Uterus (tissue), 4 donors: Measurements from ENCODE around the gene RUNX1. TPM values are rescaled to one million over a fixed set of nuclear protein-coding genes. Genes with fewer than 3 reads are reported as not detected.

Experiments
- DNase-seq, 2 donors: peaks; one replicate each; pipeline ENCODE4 v3.0.0-alpha.2; 2019 to 2020
- H3K27ac ChIP-seq, 2 donors: fragments of 200-600 bp; sonication (generic); 1 replicate in 1 of 2; 2 replicates in 1 of 2; pipeline ENCODE4 v1.5.1; 2016 to 2018
- H3K27me3 ChIP-seq, 2 donors: fragments of 200-600 bp; sonication (generic); one replicate each; pipeline ENCODE4 v1.5.1; 2018 to 2019; ENCODE audit warnings: control low read depth in 1 of 2
- H3K36me3 ChIP-seq, 2 donors: fragments of 200-600 bp; sonication (generic); one replicate each; pipeline ENCODE4 v1.5.1; 2019; ENCODE audit warnings: control low read depth in 1 of 2
- H3K4me1 ChIP-seq, 2 donors: fragments of 200-600 bp; sonication (generic); one replicate each; pipeline ENCODE4 v1.5.1; 2018 to 2019; ENCODE audit warnings: control low read depth in 1 of 2
- H3K4me3 ChIP-seq, 2 donors: fragments of 200-600 bp; sonication (generic); 1 replicate in 1 of 2; 2 replicates in 1 of 2; pipeline ENCODE4 v1.5.1; 2018 to 2019; ENCODE audit warnings: mild to moderate bottlenecking in 1 of 2
- H3K9me3 ChIP-seq, 2 donors: fragments of 200-600 bp; sonication (generic); one replicate each; pipeline ENCODE4 v1.5.1; 2019; ENCODE audit warnings: control low read depth in 1 of 2
- POLR2A ChIP-seq, 2 donors: fragments of 450-650 bp; IDR thresholded peaks; one replicate each; pipeline ENCODE4 v1.6.1; 2016; ENCODE audit warnings: antibody characterized with exemption in 2 of 2, mild to moderate bottlenecking in 1 of 2, moderate library complexity in 1 of 2
- intact Hi-C: fragments of 100-400 bp; cut with DNase I; formaldehyde crosslinking; loops from one replicate; pipeline ENCODE4 v1.15.1; 2023; ENCODE audit warnings: low total_unique reads
- total RNA-seq, 4 donors: library from RNA; depleted of rRNA in 3 of 4; stranded (reverse); fragments of >200 nt in 3 of 4; gene quantifications; one replicate each; pipeline versions ENCODE4 v1.1.0 to v1.2.4, GENCODE V29; 2014 to 2023
- TF ChIP-seq, protein P1 (sequence below), 4 experiments: fragments of 200-600 bp in 2 of 4; fragments of 450-650 bp in 2 of 4; sonication (generic) in 2 of 4; IDR thresholded peaks; one replicate each; pipeline ENCODE4 v1.5.1; 2016 to 2019; ENCODE audit warnings: antibody characterized with exemption in 4 of 4, mild to moderate bottlenecking in 2 of 4, moderate library complexity in 1 of 4
- donor health status: DM: yes; HTN: yes; CAD: no.

RUNX1 gene
- total RNA-seq, 4 donors from 2014 or later, result under 0.01 to 13.2 (median 8.7) TPM

DNA sequence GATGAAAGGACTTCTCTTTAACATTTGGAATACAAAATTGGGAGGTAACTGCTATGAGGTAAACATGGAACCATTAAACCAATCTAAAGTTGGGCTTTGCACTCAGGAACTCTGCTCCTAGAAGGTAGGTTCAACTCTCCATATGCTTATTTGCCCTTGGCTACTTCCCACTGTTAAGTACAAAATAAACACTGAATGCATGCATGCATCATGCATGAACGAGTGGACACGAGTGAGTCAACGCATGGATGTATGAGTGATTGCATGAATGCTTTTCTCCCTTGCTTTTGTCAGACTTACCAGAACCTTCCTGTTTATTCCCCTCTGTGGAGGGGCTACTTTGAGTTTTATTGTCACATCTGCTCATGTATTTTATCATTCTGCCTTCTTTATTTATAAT is 42.4 kb upstream of the RUNX1 start:
- no peak for TF ChIP-seq POLR2A (IDR thresholded peaks at IDR 0.05)
- TF ChIP-seq, protein P1, sequence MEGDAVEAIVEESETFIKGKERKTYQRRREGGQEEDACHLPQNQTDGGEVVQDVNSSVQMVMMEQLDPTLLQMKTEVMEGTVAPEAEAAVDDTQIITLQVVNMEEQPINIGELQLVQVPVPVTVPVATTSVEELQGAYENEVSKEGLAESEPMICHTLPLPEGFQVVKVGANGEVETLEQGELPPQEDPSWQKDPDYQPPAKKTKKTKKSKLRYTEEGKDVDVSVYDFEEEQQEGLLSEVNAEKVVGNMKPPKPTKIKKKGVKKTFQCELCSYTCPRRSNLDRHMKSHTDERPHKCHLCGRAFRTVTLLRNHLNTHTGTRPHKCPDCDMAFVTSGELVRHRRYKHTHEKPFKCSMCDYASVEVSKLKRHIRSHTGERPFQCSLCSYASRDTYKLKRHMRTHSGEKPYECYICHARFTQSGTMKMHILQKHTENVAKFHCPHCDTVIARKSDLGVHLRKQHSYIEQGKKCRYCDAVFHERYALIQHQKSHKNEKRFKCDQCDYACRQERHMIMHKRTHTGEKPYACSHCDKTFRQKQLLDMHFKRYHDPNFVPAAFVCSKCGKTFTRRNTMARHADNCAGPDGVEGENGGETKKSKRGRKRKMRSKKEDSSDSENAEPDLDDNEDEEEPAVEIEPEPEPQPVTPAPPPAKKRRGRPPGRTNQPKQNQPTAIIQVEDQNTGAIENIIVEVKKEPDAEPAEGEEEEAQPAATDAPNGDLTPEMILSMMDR (IDR thresholded peaks at IDR 0.05), result no peak
- H3K36me3 ChIP-seq, result no peaks in the 10 kb centered on the region
- H3K27me3 ChIP-seq, result no peaks in the 10 kb centered on the region
- no peak overlapping the region for H3K4me3 ChIP-seq
- no peak overlapping the region for H3K27ac ChIP-seq
- no peaks in the 10 kb centered on the region for H3K4me1 ChIP-seq
- DNase-seq, result no peak
- intact Hi-C loops, result no loop called here
- H3K9me3 ChIP-seq, result peaks cover 0 to 4% of the 10 kb centered on the region in 2 donors

DNA sequence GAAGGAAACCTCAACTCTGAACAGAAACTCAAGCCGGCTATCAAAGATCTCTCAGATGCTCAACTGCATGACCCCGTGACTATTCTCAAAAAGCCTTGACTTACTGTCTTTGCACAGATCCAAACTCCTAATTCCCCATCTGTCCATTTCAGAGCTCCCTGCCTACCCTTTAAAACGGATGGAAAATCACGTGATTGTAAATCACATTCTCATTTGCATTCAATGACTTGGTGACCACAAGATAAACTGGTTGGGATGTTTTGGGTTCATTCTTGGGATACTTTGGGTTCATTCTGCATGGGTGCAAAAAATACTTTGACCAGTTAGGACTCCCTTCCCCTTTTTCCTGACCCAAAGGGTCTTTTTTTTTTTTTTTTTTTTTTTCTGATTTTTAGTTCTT is 41.3 kb upstream of the RUNX1 start:
- Histone ChIP-seq H3K36me3 (no peaks in the 10 kb centered on the region), H3K4me3 (no peak overlapping the region), H3K4me1 (no peaks in the 10 kb centered on the region), H3K9me3 (peaks cover 0 to 4% of the 10 kb centered on the region in 2 donors), H3K27me3 (no peaks in the 10 kb centered on the region), H3K27ac (no peak overlapping the region)
- DNase-seq, result no peak
- intact Hi-C loops, result no loop called here
- no peak for TF ChIP-seq POLR2A (IDR thresholded peaks at IDR 0.05)
- TF ChIP-seq, protein P1 (IDR thresholded peaks at IDR 0.05), result no peak

- H3K27ac ChIP-seq, result no peak overlapping the region
- no peaks in the 10 kb centered on the region for H3K36me3 ChIP-seq
- DNase-seq, result no peak
- H3K4me3 ChIP-seq, result no peak overlapping the region
- H3K27me3 ChIP-seq, result no peaks in the 10 kb centered on the region
- peaks cover 0 to 4% of the 10 kb centered on the region in 2 donors for H3K9me3 ChIP-seq
- intact Hi-C loops, result no loop called here
- no peaks in the 10 kb centered on the region for H3K4me1 ChIP-seq
- TF ChIP-seq POLR2A (IDR thresholded peaks at IDR 0.05), result no peak
- TF ChIP-seq, protein P1 (IDR thresholded peaks at IDR 0.05), result no peak
Observed at GRCh38 chr21:35088319-35088771, 39.2 kb upstream of the RUNX1 start.

DNA sequence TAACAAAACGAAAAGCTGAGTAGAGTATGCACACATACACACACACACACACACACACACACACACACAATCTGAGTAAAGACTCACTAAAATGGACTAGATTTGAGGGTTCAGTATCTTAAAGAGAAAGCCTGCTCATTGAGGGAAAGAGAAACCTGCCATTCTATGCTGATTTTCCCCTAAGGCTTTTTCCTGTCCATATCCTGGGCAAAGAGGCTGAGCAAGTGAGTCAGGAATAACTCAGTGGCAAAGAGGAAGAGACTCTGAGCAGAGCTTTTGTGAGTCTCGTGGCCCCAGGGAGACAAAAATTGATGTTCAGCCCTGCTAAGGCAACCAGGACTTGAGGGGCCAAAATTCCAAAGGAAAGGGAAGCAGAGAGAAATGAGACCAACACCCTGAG is 37.3 kb upstream of the RUNX1 start:
- no peaks in the 10 kb centered on the region for H3K36me3 ChIP-seq

GRCh38 chr21:35084869-35085268 is 35.8 kb upstream of the RUNX1 start:
- Histone ChIP-seq H3K9me3 (peaks cover 0 to 4% of the 10 kb centered on the region in 2 donors), H3K4me3 (no peak overlapping the region), H3K27ac (no peak overlapping the region), H3K27me3 (no peaks in the 10 kb centered on the region), H3K36me3 (no peaks in the 10 kb centered on the region), H3K4me1 (no peaks in the 10 kb centered on the region)
- TF ChIP-seq, protein P1 (IDR thresholded peaks at IDR 0.05), result no peak
- intact Hi-C loops, result no loop called here
- DNase-seq, result no peak

More for the DNA sequence above, 37.3 kb upstream of the RUNX1 start:
- no peak for DNase-seq
- H3K4me1 ChIP-seq, result no peaks in the 10 kb centered on the region
- peaks cover 0 to 4% of the 10 kb centered on the region in 2 donors for H3K9me3 ChIP-seq
- H3K27me3 ChIP-seq, result no peaks in the 10 kb centered on the region
- no peak overlapping the region for H3K27ac ChIP-seq
- intact Hi-C loops, result no loop called here
- TF ChIP-seq POLR2A (IDR thresholded peaks at IDR 0.05), result no peak
- H3K4me3 ChIP-seq, result no peak overlapping the region

DNA sequence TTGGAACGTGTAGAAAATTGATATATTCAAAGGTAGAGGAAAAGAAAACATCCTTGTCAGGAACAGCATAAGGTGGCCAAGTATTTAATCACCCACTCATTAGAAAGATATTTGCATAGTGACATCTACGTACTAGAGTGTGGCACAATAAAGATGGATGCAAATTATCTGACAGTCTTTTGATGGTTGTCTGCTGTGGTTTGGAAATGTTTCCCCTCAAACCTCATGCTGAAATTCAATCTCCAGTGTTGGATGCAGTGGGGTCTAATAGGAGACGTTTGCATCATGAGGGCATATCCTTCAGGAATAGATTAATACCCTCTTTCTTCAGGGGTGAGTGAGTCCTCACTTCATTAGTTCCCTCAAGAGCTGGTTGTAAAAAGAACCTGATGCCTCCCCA is 34.1 kb upstream of the RUNX1 start:
- intact Hi-C loops, result no loop called here
- no peak overlapping the region for H3K4me3 ChIP-seq
- H3K9me3 ChIP-seq, result peaks cover 0 to 4% of the 10 kb centered on the region in 2 donors
- DNase-seq, result no peak
- H3K27me3 ChIP-seq, result no peaks in the 10 kb centered on the region
- no peaks in the 10 kb centered on the region for H3K4me1 ChIP-seq
- H3K36me3 ChIP-seq, result no peaks in the 10 kb centered on the region
- no peak overlapping the region for H3K27ac ChIP-seq
- TF ChIP-seq POLR2A (IDR thresholded peaks at IDR 0.05), result no peak
- TF ChIP-seq, protein P1 (IDR thresholded peaks at IDR 0.05), result no peak
